Measurements from ENCODE around the gene ZNF497. TPM values are rescaled to one million over a fixed set of nuclear protein-coding genes. Genes with fewer than 3 reads are reported as not detected.

Gene ZNF497
- total and polyA plus RNA-seq, 9 of the 15 experiments (the other 6 are each of a cell fraction or from before 2014, with no cell fraction given) = 0.06 to 0.98 (median 0.44) TPM; not detected in 1

- TF ChIP-seq SAP30 (IDR thresholded peaks at IDR 0.05; ENCODE audit: borderline replicate concordance, insufficient read depth, low read depth, low read length, poor library complexity, severe bottlenecking) (peak; percentile 89), PURB (CRISPR knock-in tag; IDR thresholded peaks at IDR 0.05; ENCODE audit: low read depth) (no peak), KLF10 (CRISPR knock-in tag; IDR thresholded peaks at IDR 0.05) (no peak), ZNF140 (CRISPR knock-in tag; IDR thresholded peaks at IDR 0.05) (no peak), TSC22D4 (tag; IDR thresholded peaks at IDR 0.05) (no peak), SAFB2 (IDR thresholded peaks at IDR 0.05; ENCODE audit: borderline replicate concordance, low read depth, low read length, severe bottlenecking) (no peak), CHD4 (IDR thresholded peaks at IDR 0.05; ENCODE audit: insufficient read depth, insufficient replicate concordance, low read depth, low read length, poor library complexity, severe bottlenecking) (no peak), CHCHD3 (CRISPR knock-in tag; IDR thresholded peaks at IDR 0.05) (no peak), ELF2 (CRISPR knock-in tag; IDR thresholded peaks at IDR 0.05) (peak; percentile 91), ZFPM2 (CRISPR knock-in tag; IDR thresholded peaks at IDR 0.05) (no peak), E2F3 (CRISPR knock-in tag; IDR thresholded peaks at IDR 0.05) (no peak), BCLAF1 (IDR thresholded peaks at IDR 0.05; ENCODE audit: borderline replicate concordance in 1 of 2, control insufficient read depth in 1 of 2, low read depth in 2 of 2, low read length in 1 of 2) (peak in 1 of 2 experiments; percentile 62; a peak in 1 of 4 replicates), PREB (CRISPR knock-in tag; IDR thresholded peaks at IDR 0.05) (no peak), ZC3H11A (IDR thresholded peaks at IDR 0.05; ENCODE audit: low read depth, low read length) (no peak; the same call in 1 of the 2 replicates), MTF1 (CRISPR knock-in tag; IDR thresholded peaks at IDR 0.05; ENCODE audit: borderline replicate concordance) (no peak), CCNT2 (IDR thresholded peaks at IDR 0.05; ENCODE audit: borderline replicate concordance, extremely low read depth, insufficient read length, low read depth, low read length) (peak; percentile 48), MEF2A (IDR thresholded peaks at IDR 0.05; ENCODE audit: control insufficient read depth, low read depth, low read length) (no peak), EHMT2 (IDR thresholded peaks at IDR 0.05) (no peak), BRCA1 (IDR thresholded peaks at IDR 0.05) (no peak), BRCA1 (CRISPR knock-in tag; IDR thresholded peaks at IDR 0.05) (0 out of 2 replicates have a peak, but pooled peaks have one; percentile 37), SNRNP70 (optimal IDR thresholded peaks at IDR 0.05; ENCODE audit: low read depth, low read length) (no peak)
Observed at GRCh38 chr19:58305065-58305931, 57.3 kb downstream of the ZNF497 start, which contains the start of gene ERVK3-1 (continued).

Data from K562 (cell line).